GM19023 (cell line): ENCODE data around the gene DNAJC6.

Experiments used
- ATAC-seq: cut with Tn5 transposase; IDR thresholded peaks from one replicate; pipeline ENCODE4 v1.9.1; 2021; ENCODE audit warnings: mild to moderate bottlenecking, moderate library complexity; ENCODE audit not compliant: unreplicated experiment

The DNAJC6 gene

GRCh38 chr1:65399003-65399402, 89.7 kb downstream of the DNAJC6 start:
- no peak for ATAC-seq

GRCh38 chr1:65401612-65402011, 92.3 kb downstream of the DNAJC6 start:
- no peak for ATAC-seq

GRCh38 chr1:65404941-65405340, 95.6 kb downstream of the DNAJC6 start:
- no peak for ATAC-seq

- no peak for ATAC-seq
Measured at GRCh38 chr1:65407877-65408276, 98.5 kb downstream of the DNAJC6 start.

GRCh38 chr1:65409314-65409713, 100.0 kb downstream of the DNAJC6 start:
- no peak for ATAC-seq

- no peak for ATAC-seq
Measured at GRCh38 chr1:65409816-65410326, 100.5 kb downstream of the DNAJC6 start.

- ATAC-seq = no peak
Measured at GRCh38 chr1:65412256-65412983, 103.1 kb downstream of the DNAJC6 start.

- ATAC-seq = no peak
Measured at GRCh38 chr1:65412984-65413375, 103.6 kb downstream of the DNAJC6 start.

GRCh38 chr1:65414538-65414937, 105.2 kb downstream of the DNAJC6 start:
- ATAC-seq = no peak

GRCh38 chr1:65416767-65417166, 107.4 kb downstream of the DNAJC6 start:
- ATAC-seq = no peak

GRCh38 chr1:65417729-65418128, 108.4 kb downstream of the DNAJC6 start:
- ATAC-seq = no peak

- ATAC-seq = no peak
Measured at GRCh38 chr1:65418522-65419185, 109.3 kb downstream of the DNAJC6 start.

- peak; percentile 91 for ATAC-seq
Measured at GRCh38 chr1:65419681-65420589, 110.6 kb downstream of the DNAJC6 start.

GRCh38 chr1:65420590-65421350, 111.4 kb downstream of the DNAJC6 start, which contains the start of the genes LEPR and LEPROT:
TSS of gene LEPR (plus strand) at chr1:65420668. CDS start at chr1:65565566, 144,898 bp downstream.
TSS of gene LEPROT (plus strand) at chr1:65420668. CDS start at chr1:65420725, 57 bp downstream.
- peak; percentile 59 for ATAC-seq

- no peak for ATAC-seq
Measured at GRCh38 chr1:65421351-65422025, 112.1 kb downstream of the DNAJC6 start.

GRCh38 chr1:65422241-65423203, 113.2 kb downstream of the DNAJC6 start:
- ATAC-seq = no peak

GRCh38 chr1:65423884-65424572, 114.7 kb downstream of the DNAJC6 start:
- no peak for ATAC-seq

- ATAC-seq = no peak
Measured at GRCh38 chr1:65424573-65424889, 115.2 kb downstream of the DNAJC6 start.
